Measurements from ENCODE around the gene DNAJC15.

The DNAJC15 gene

GRCh38 chr13:43016226-43016625 lies 7.2 kb upstream of the DNAJC15 start:
- Histone ChIP-seq H3K4me3 (ENCODE audit: low read length, poor library complexity, severe bottlenecking) (no peak overlapping the region), H3F3A (ENCODE audit: low read depth) (no peaks in the 10 kb centered on the region)
- TF ChIP-seq EZH2phosphoT487 (IDR thresholded peaks at IDR 0.05; ENCODE audit: borderline replicate concordance): no peak
- no peak for TF ChIP-seq CTCF (conservative IDR thresholded peaks at IDR 0.05; ENCODE audit: low read length)

GRCh38 chr13:43019811-43020210 lies 3.6 kb upstream of the DNAJC15 start:
- TF ChIP-seq CTCF (conservative IDR thresholded peaks at IDR 0.05; ENCODE audit: low read length) (no peak), EZH2phosphoT487 (IDR thresholded peaks at IDR 0.05; ENCODE audit: borderline replicate concordance) (no peak)
- no peaks in the 10 kb centered on the region for H3K9me3 ChIP-seq (ENCODE audit: insufficient read depth, low read depth, low read length)
- H3K4me2 ChIP-seq (ENCODE audit: low read depth, low read length, poor library complexity, severe bottlenecking): no peak overlapping the region
- no peak overlapping the region for H3K4me3 ChIP-seq (ENCODE audit: low read length, poor library complexity, severe bottlenecking)
- H3K79me2 ChIP-seq (ENCODE audit: insufficient read depth, low read length): no peaks in the 10 kb centered on the region
- no peaks in the 10 kb centered on the region for H4K20me1 ChIP-seq (ENCODE audit: insufficient read depth, low read length, poor library complexity, severe bottlenecking)
- H3K36me3 ChIP-seq (ENCODE audit: insufficient read depth, low read length): no peaks in the 10 kb centered on the region
- no peak overlapping the region for H3K9ac ChIP-seq (ENCODE audit: low read depth, low read length, poor library complexity, severe bottlenecking)
- no peaks in the 10 kb centered on the region for H3F3A ChIP-seq (ENCODE audit: low read depth)
- no peaks in the 10 kb centered on the region for H3K27me3 ChIP-seq (ENCODE audit: insufficient read depth, low read length, poor library complexity, severe bottlenecking)
- no peaks in the 10 kb centered on the region for H3K9me2 ChIP-seq (replicated peaks; ENCODE audit: low read depth, low read length)
- H3K4me1 ChIP-seq (ENCODE audit: insufficient read depth, low read length, poor library complexity, severe bottlenecking): no peaks in the 10 kb centered on the region
- H2AFZ ChIP-seq (ENCODE audit: low read length): no peak overlapping the region

More at GRCh38 chr13:43016226-43016625, 7.2 kb upstream of the DNAJC15 start:
- Histone ChIP-seq H3K9me2 (replicated peaks; ENCODE audit: low read depth, low read length) (no peaks in the 10 kb centered on the region), H3K4me2 (ENCODE audit: low read depth, low read length, poor library complexity, severe bottlenecking) (no peak overlapping the region), H3K9ac (ENCODE audit: low read depth, low read length, poor library complexity, severe bottlenecking) (no peak overlapping the region), H3K9me3 (ENCODE audit: insufficient read depth, low read depth, low read length) (no peaks in the 10 kb centered on the region), H2AFZ (ENCODE audit: low read length) (no peak overlapping the region; the same call in 1 of the 2 replicates), H4K20me1 (ENCODE audit: insufficient read depth, low read length, poor library complexity, severe bottlenecking) (no peaks in the 10 kb centered on the region), H3K4me1 (ENCODE audit: insufficient read depth, low read length, poor library complexity, severe bottlenecking) (no peaks in the 10 kb centered on the region), H3K36me3 (ENCODE audit: insufficient read depth, low read length) (no peaks in the 10 kb centered on the region), H3K79me2 (ENCODE audit: insufficient read depth, low read length) (no peaks in the 10 kb centered on the region), H3K27me3 (ENCODE audit: insufficient read depth, low read length, poor library complexity, severe bottlenecking) (no peaks in the 10 kb centered on the region)

- no peak overlapping the region for H3K4me2 ChIP-seq (ENCODE audit: low read depth, low read length, poor library complexity, severe bottlenecking)
- H3K79me2 ChIP-seq (ENCODE audit: insufficient read depth, low read length): no peaks in the 10 kb centered on the region
- no peaks in the 10 kb centered on the region for H3K27me3 ChIP-seq (ENCODE audit: insufficient read depth, low read length, poor library complexity, severe bottlenecking)
- H3K9me3 ChIP-seq (ENCODE audit: insufficient read depth, low read depth, low read length): no peaks in the 10 kb centered on the region
- no peak overlapping the region for H2AFZ ChIP-seq (ENCODE audit: low read length)
- H3F3A ChIP-seq (ENCODE audit: low read depth): no peaks in the 10 kb centered on the region
- H3K4me1 ChIP-seq (ENCODE audit: insufficient read depth, low read length, poor library complexity, severe bottlenecking): no peaks in the 10 kb centered on the region
- no peaks in the 10 kb centered on the region for H3K9me2 ChIP-seq (replicated peaks; ENCODE audit: low read depth, low read length)
- H3K9ac ChIP-seq (ENCODE audit: low read depth, low read length, poor library complexity, severe bottlenecking): no peak overlapping the region
- TF ChIP-seq CTCF (conservative IDR thresholded peaks at IDR 0.05; ENCODE audit: low read length) (no peak), EZH2phosphoT487 (IDR thresholded peaks at IDR 0.05; ENCODE audit: borderline replicate concordance) (no peak)
- no peak overlapping the region for H3K4me3 ChIP-seq (ENCODE audit: low read length, poor library complexity, severe bottlenecking)
- no peaks in the 10 kb centered on the region for H3K36me3 ChIP-seq (ENCODE audit: insufficient read depth, low read length)
- no peaks in the 10 kb centered on the region for H4K20me1 ChIP-seq (ENCODE audit: insufficient read depth, low read length, poor library complexity, severe bottlenecking)
Measured at GRCh38 chr13:43020794-43021193, 2.6 kb upstream of the DNAJC15 start.

Data from Loucy (cell line).